DND-41 (cell line): ENCODE data around the gene NCAPH2.

ENCODE experiments used
- ATAC-seq: fragments of 200-7000 bp; cut with Tn5 transposase; 3 replicates; pipeline ENCODE4 v1.9.1; 2021; ENCODE audit warnings: low read depth; ENCODE audit not compliant: insufficient read depth
- DNase-seq: peaks from one replicate; pipeline ENCODE4 v3.0.0-alpha.2; 2020
- H2AFZ ChIP-seq: 2 replicates; pipeline ENCODE4 v1.6.0; 2012; ENCODE audit warnings: low read depth, low read length
- H3K27ac ChIP-seq: 2 replicates; pipeline ENCODE4 v1.5.1; 2012; ENCODE audit warnings: low read length, inconsistent platforms
- H3K27me3 ChIP-seq: fragments of 200-600 bp; sonication (generic); 2 replicates; pipeline ENCODE4 v1.6.0; 2012; ENCODE audit warnings: low read length, mild to moderate bottlenecking, inconsistent platforms; ENCODE audit not compliant: insufficient read depth, poor library complexity
- H3K36me3 ChIP-seq: 2 replicates; pipeline ENCODE4 v1.5.1; 2012; ENCODE audit warnings: low read length, inconsistent platforms; ENCODE audit not compliant: insufficient read depth
- H3K4me1 ChIP-seq: 2 replicates; pipeline ENCODE4 v1.5.1; 2012; ENCODE audit warnings: mild to moderate bottlenecking, low read length; ENCODE audit not compliant: insufficient read depth
- H3K4me2 ChIP-seq: 2 replicates; pipeline ENCODE4 v1.6.0; 2012; ENCODE audit warnings: mild to moderate bottlenecking, moderate library complexity, low read length, inconsistent platforms; ENCODE audit not compliant: insufficient read depth
- H3K4me3 ChIP-seq, 2 experiments: fragments of 200-600 bp in 1 of 2; shearing (Covaris generic) in 1 of 2; 2 replicates each; pipeline ENCODE4 v1.5.1; 2012 to 2016; ENCODE audit warnings: inconsistent platforms in 2 of 2, low read length in 2 of 2, mild to moderate bottlenecking in 2 of 2, low read depth in 1 of 2, moderate library complexity in 1 of 2
- H3K79me2 ChIP-seq: 2 replicates; pipeline ENCODE4 v1.6.0; 2012; ENCODE audit warnings: low read length, inconsistent platforms; ENCODE audit not compliant: insufficient read depth
- H3K9ac ChIP-seq: 2 replicates; pipeline ENCODE4 v1.6.0; 2012; ENCODE audit warnings: low read depth, mild to moderate bottlenecking, inconsistent platforms, low read length, moderate library complexity
- H3K9me3 ChIP-seq: 2 replicates; pipeline ENCODE4 v1.5.1; 2012; ENCODE audit warnings: low read length, moderate library complexity, mild to moderate bottlenecking, inconsistent platforms; ENCODE audit not compliant: insufficient read depth, severe bottlenecking
- H4K20me1 ChIP-seq: 2 replicates; pipeline ENCODE4 v1.6.0; 2012; ENCODE audit warnings: low read length; ENCODE audit not compliant: insufficient read depth
- EZH2 ChIP-seq: IDR thresholded peaks from 3 replicates; pipeline ENCODE4 v1.6.1; 2012; ENCODE audit warnings: borderline replicate concordance, low read depth, mild to moderate bottlenecking, moderate library complexity, low read length, inconsistent platforms; ENCODE audit not compliant: severe bottlenecking
- TF ChIP-seq, protein P1 (sequence below): IDR thresholded peaks from 2 replicates; pipeline ENCODE4 v1.5.1; 2012; ENCODE audit warnings: borderline replicate concordance, low read length, moderate library complexity, mild to moderate bottlenecking; ENCODE audit not compliant: poor library complexity, severe bottlenecking; ENCODE audit errors: extremely low read depth

NCAPH2 gene

DNA sequence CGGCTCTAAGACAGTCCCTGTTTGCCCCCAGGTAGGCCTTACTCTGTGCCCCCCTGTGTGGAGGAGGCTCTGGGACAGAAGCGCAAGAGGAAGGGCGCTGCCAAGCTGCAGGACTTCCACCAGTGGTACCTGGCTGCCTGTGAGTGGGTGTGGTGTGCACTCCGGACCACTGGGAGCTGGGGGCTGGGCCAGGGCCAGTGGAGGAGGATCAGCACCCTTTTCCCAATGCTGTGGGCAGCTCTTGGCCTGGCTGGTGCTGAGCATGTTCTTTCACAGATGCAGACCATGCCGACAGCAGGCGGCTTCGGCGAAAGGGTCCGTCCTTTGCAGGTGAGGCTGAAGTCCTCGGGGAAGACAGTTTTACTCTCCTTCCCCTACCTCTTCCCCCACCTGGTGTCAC lies 13.7 kb downstream of the NCAPH2 start:
- no peak overlapping the region for H2AFZ ChIP-seq
- peaks cover 59% of the 10 kb centered on the region for H3K79me2 ChIP-seq
- no peaks in the 10 kb centered on the region for H3K9me3 ChIP-seq
- H3K36me3 ChIP-seq = peaks cover 70% of the 10 kb centered on the region
- H3K9ac ChIP-seq = no peak overlapping the region
- peaks cover 58% of the 10 kb centered on the region for H4K20me1 ChIP-seq
- ATAC-seq (no peak), DNase-seq (no peak)
- no peaks in the 10 kb centered on the region for H3K27me3 ChIP-seq
- no peak overlapping the region for H3K4me3 ChIP-seq
- TF ChIP-seq EZH2 = no peak
- TF ChIP-seq, protein P1, sequence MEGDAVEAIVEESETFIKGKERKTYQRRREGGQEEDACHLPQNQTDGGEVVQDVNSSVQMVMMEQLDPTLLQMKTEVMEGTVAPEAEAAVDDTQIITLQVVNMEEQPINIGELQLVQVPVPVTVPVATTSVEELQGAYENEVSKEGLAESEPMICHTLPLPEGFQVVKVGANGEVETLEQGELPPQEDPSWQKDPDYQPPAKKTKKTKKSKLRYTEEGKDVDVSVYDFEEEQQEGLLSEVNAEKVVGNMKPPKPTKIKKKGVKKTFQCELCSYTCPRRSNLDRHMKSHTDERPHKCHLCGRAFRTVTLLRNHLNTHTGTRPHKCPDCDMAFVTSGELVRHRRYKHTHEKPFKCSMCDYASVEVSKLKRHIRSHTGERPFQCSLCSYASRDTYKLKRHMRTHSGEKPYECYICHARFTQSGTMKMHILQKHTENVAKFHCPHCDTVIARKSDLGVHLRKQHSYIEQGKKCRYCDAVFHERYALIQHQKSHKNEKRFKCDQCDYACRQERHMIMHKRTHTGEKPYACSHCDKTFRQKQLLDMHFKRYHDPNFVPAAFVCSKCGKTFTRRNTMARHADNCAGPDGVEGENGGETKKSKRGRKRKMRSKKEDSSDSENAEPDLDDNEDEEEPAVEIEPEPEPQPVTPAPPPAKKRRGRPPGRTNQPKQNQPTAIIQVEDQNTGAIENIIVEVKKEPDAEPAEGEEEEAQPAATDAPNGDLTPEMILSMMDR = no peak
- H3K27ac ChIP-seq = no peak overlapping the region
- H3K4me2 ChIP-seq = no peak overlapping the region
- H3K4me1 ChIP-seq = peaks cover 31% of the 10 kb centered on the region

DNA sequence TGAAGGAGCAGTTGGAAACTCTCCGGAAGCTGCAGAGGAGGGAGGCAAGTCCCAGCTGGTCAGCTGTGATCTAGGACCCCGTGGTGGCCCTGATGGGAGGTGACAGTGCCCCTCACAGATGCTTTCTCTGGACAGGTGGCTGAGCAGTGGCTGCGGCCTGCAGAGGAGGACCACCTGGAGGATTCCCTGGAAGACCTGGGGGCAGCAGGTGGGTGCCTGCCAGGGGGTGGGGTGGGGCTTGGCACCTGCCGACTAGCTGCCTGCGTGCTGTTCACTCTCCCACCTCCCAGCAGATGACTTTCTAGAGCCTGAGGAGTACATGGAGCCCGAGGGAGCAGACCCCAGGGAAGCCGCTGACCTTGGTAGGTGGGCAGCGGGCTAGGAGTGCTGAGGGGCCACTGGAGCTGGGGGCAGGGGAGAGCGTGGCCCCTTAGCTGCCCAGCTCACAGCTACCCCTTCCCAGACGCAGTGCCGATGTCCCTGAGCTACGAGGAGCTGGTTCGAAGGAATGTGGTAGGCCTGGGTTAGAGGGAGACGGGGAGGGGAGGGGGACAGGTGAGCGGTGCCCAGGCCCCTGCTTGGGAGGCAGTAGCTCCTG lies 14.3 kb downstream of the NCAPH2 start:
- Histone ChIP-seq H3K9ac (no peak overlapping the region), H3K27ac (no peak overlapping the region), H3K36me3 (peaks cover 64% of the 10 kb centered on the region), H3K27me3 (no peaks in the 10 kb centered on the region), H3K9me3 (no peaks in the 10 kb centered on the region), H2AFZ (no peak overlapping the region), H3K4me1 (peaks cover 37% of the 10 kb centered on the region), H4K20me1 (peaks cover 53% of the 10 kb centered on the region), H3K79me2 (peaks cover 57% of the 10 kb centered on the region), H3K4me2 (no peak overlapping the region), H3K4me3 (no peak overlapping the region)
- no peak for ATAC-seq
- no peak for TF ChIP-seq EZH2
- TF ChIP-seq, protein P1 = no peak
- DNase-seq = no peak

DNA sequence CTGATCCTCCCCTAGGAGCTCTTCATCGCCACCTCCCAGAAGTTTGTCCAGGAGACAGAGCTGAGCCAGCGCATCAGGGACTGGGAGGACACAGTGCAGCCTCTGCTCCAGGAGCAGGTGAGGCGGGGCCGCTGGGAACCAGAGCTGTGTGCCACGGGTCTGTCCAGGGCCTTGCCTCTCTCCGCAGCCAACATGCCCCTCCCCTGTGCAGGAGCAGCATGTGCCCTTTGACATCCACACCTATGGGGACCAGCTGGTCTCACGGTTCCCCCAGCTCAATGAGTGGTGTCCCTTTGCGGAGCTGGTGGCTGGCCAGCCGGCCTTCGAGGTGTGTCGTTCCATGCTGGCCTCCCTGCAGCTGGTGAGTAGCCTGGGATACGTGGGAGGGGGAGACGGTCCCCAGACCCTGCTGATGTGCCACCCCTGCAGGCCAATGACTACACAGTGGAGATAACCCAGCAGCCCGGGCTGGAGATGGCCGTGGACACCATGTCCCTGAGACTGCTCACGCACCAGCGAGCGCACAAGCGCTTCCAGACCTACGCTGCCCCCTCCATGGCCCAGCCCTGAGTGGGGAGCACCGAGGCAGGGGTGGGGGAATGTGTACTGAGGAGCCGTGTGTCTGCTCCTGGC lies 14.9 kb downstream of the NCAPH2 start:
- Histone ChIP-seq H4K20me1 (peaks cover 46% of the 10 kb centered on the region), H2AFZ (no peak overlapping the region), H3K9me3 (no peaks in the 10 kb centered on the region), H3K79me2 (peaks cover 52% of the 10 kb centered on the region), H3K4me3 (no peak overlapping the region), H3K27me3 (no peaks in the 10 kb centered on the region), H3K4me2 (no peak overlapping the region), H3K9ac (no peak overlapping the region), H3K27ac (no peak overlapping the region), H3K36me3 (peaks cover 58% of the 10 kb centered on the region), H3K4me1 (peaks cover 40% of the 10 kb centered on the region)
- no peak for DNase-seq
- TF ChIP-seq, protein P1 = no peak
- no peak for TF ChIP-seq EZH2
- ATAC-seq = no peak
